ENCODE results near the gene DCDC2C.
"Not testable (repeated sequence)": the region's sequence is repeated elsewhere in the genome, so short reads cannot be mapped to it uniquely, and the experiment has no call there.

Gene DCDC2C

GRCh38 chr2:3703236-3703756 is at the start of gene DCDC2C:
DCDC2C (plus strand) TSS chr2:3703575; CDS start chr2:3703752, 177 bp downstream.
- Histone ChIP-seq H3K27me3 (ENCODE audit: low read depth) (no peaks in the 10 kb centered on the region), H3K9me3 (no peaks in the 10 kb centered on the region), H3K36me3 (replicated peaks) (no peaks in the 10 kb centered on the region), H3K4me3 (no peak within 1 kb of the TSS), H3K4me1 (no peaks in the 10 kb centered on the region)
- in situ Hi-C loops (cut with MboI; ENCODE audit: low sequenced_read_pairs): no loop called here
- no peak for DNase-seq (ENCODE audit: low spot score in 2 of 2)

GRCh38 chr2:3654011-3654410 is 49.4 kb upstream of the DCDC2C start:
- Histone ChIP-seq H3K9me3 (no peaks in the 10 kb centered on the region), H3K36me3 (replicated peaks) (no peaks in the 10 kb centered on the region), H3K4me1 (peaks cover 2% of the 10 kb centered on the region; the same call in 1 of the 2 replicates), H3K4me3 (no peak overlapping the region), H3K27me3 (ENCODE audit: low read depth) (no peaks in the 10 kb centered on the region)
- no peak for DNase-seq (ENCODE audit: low spot score in 2 of 2)
- in situ Hi-C loops (cut with MboI; ENCODE audit: low sequenced_read_pairs): loop anchor here (25.0 kb wide), 1 partner anchor 1542 kb away; no protein-coding TSS in a partner anchor

- DNase-seq (ENCODE audit: low spot score in 2 of 2): no peak
- H3K9me3 ChIP-seq: no peaks in the 10 kb centered on the region
- H3K27me3 ChIP-seq (ENCODE audit: low read depth): no peaks in the 10 kb centered on the region
- in situ Hi-C loops (cut with MboI; ENCODE audit: low sequenced_read_pairs): loop anchor here (25.0 kb wide), 1 partner anchor 1542 kb away; no protein-coding TSS in a partner anchor
- H3K4me1 ChIP-seq: peaks cover 2% of the 10 kb centered on the region; the same call in 1 of the 2 replicates
- H3K36me3 ChIP-seq (replicated peaks): no peaks in the 10 kb centered on the region
- H3K4me3 ChIP-seq: no peak overlapping the region
These were observed 48.7 kb upstream of the DCDC2C start for GRCh38 chr2:3654531-3655225.

- in situ Hi-C loops (cut with MboI; ENCODE audit: low sequenced_read_pairs): loop anchor here (25.0 kb wide), 1 partner anchor 1544 kb away; no protein-coding TSS in a partner anchor
- 0 out of 2 replicates have a peak, but pooled peaks cover 2% of the 10 kb centered on the region for H3K4me1 ChIP-seq
- no peak for DNase-seq (ENCODE audit: low spot score in 2 of 2)
- H3K36me3 ChIP-seq (replicated peaks): no peaks in the 10 kb centered on the region
- no peaks in the 10 kb centered on the region for H3K27me3 ChIP-seq (ENCODE audit: low read depth)
- H3K9me3 ChIP-seq: no peaks in the 10 kb centered on the region
- H3K4me3 ChIP-seq: no peak overlapping the region
These were observed 47.3 kb upstream of the DCDC2C start for GRCh38 chr2:3655871-3656761.

GRCh38 chr2:3656762-3657721 is 46.3 kb upstream of the DCDC2C start:
- no peaks in the 10 kb centered on the region for H3K4me1 ChIP-seq
- H3K36me3 ChIP-seq (replicated peaks): no peaks in the 10 kb centered on the region
- H3K4me3 ChIP-seq: no peak overlapping the region
- DNase-seq (ENCODE audit: low spot score in 2 of 2): no peak
- no peaks in the 10 kb centered on the region for H3K9me3 ChIP-seq
- no peaks in the 10 kb centered on the region for H3K27me3 ChIP-seq (ENCODE audit: low read depth)
- in situ Hi-C loops (cut with MboI; ENCODE audit: low sequenced_read_pairs): loop anchor here (25.0 kb wide), 1 partner anchor 1545 kb away; no protein-coding TSS in a partner anchor

GRCh38 chr2:3657881-3658280 is 45.5 kb upstream of the DCDC2C start, which contains the start of gene ALLC:
ALLC (plus strand) TSS chr2:3658200; CDS start chr2:3671158, 12,958 bp downstream.
- Histone ChIP-seq H3K4me3 (no peak within 1 kb of the TSS), H3K4me1 (no peaks in the 10 kb centered on the region), H3K9me3 (no peaks in the 10 kb centered on the region), H3K27me3 (ENCODE audit: low read depth) (no peaks in the 10 kb centered on the region), H3K36me3 (replicated peaks) (no peaks in the 10 kb centered on the region)
- in situ Hi-C loops (cut with MboI; ENCODE audit: low sequenced_read_pairs): loop anchor here (25.0 kb wide), 1 partner anchor 1546 kb away; no protein-coding TSS in a partner anchor
- no peak for DNase-seq (ENCODE audit: low spot score in 2 of 2)

- Histone ChIP-seq H3K36me3 (replicated peaks) (no peaks in the 10 kb centered on the region), H3K9me3 (no peaks in the 10 kb centered on the region), H3K4me3 (no peak overlapping the region), H3K27me3 (ENCODE audit: low read depth) (no peaks in the 10 kb centered on the region), H3K4me1 (no peaks in the 10 kb centered on the region)
- in situ Hi-C loops (cut with MboI; ENCODE audit: low sequenced_read_pairs): loop anchor here (25.0 kb wide), 1 partner anchor 1547 kb away; no protein-coding TSS in a partner anchor
- no peak for DNase-seq (ENCODE audit: low spot score in 2 of 2)
These were observed 43.6 kb upstream of the DCDC2C start for GRCh38 chr2:3659447-3660432.

- H3K4me1 ChIP-seq; H3K36me3 ChIP-seq (replicated peaks); H3K4me3 ChIP-seq; H3K9me3 ChIP-seq; DNase-seq (ENCODE audit: low spot score in 2 of 2); H3K27me3 ChIP-seq (ENCODE audit: low read depth): not testable (repeated sequence)
- in situ Hi-C loops (cut with MboI; ENCODE audit: low sequenced_read_pairs): loop anchor here (25.0 kb wide), 1 partner anchor 1548 kb away; no protein-coding TSS in a partner anchor
These were observed 42.7 kb upstream of the DCDC2C start for GRCh38 chr2:3660640-3661039.

- in situ Hi-C loops (cut with MboI; ENCODE audit: low sequenced_read_pairs): loop anchor here (25.0 kb wide), 1 partner anchor 1549 kb away; no protein-coding TSS in a partner anchor
- no peak overlapping the region for H3K4me3 ChIP-seq
- H3K27me3 ChIP-seq (ENCODE audit: low read depth): no peaks in the 10 kb centered on the region
- no peaks in the 10 kb centered on the region for H3K36me3 ChIP-seq (replicated peaks)
- H3K4me1 ChIP-seq: no peaks in the 10 kb centered on the region
- no peaks in the 10 kb centered on the region for H3K9me3 ChIP-seq
- DNase-seq (ENCODE audit: low spot score in 2 of 2): no peak
These were observed 42.2 kb upstream of the DCDC2C start for GRCh38 chr2:3661149-3661660.

- Histone ChIP-seq H3K36me3 (replicated peaks) (no peaks in the 10 kb centered on the region), H3K4me3 (no peak overlapping the region), H3K4me1 (no peaks in the 10 kb centered on the region), H3K9me3 (no peaks in the 10 kb centered on the region), H3K27me3 (ENCODE audit: low read depth) (no peaks in the 10 kb centered on the region)
- no peak for DNase-seq (ENCODE audit: low spot score in 2 of 2)
- in situ Hi-C loops (cut with MboI; ENCODE audit: low sequenced_read_pairs): loop anchor here (25.0 kb wide), 1 partner anchor 1550 kb away; no protein-coding TSS in a partner anchor
These were observed 41.1 kb upstream of the DCDC2C start for GRCh38 chr2:3662239-3662638.

GRCh38 chr2:3664118-3664517 is 39.3 kb upstream of the DCDC2C start:
- no peak overlapping the region for H3K4me3 ChIP-seq
- no peaks in the 10 kb centered on the region for H3K27me3 ChIP-seq (ENCODE audit: low read depth)
- H3K9me3 ChIP-seq: no peaks in the 10 kb centered on the region
- DNase-seq (ENCODE audit: low spot score in 2 of 2): no peak
- no peaks in the 10 kb centered on the region for H3K36me3 ChIP-seq (replicated peaks)
- H3K4me1 ChIP-seq: no peaks in the 10 kb centered on the region
- in situ Hi-C loops (cut with MboI; ENCODE audit: low sequenced_read_pairs): loop anchor here (25.0 kb wide), 1 partner anchor 1552 kb away; no protein-coding TSS in a partner anchor

Data from HAP-1 (cell line).